Measurements from ENCODE around the gene ASAP2.

GRCh38 chr2:9377461-9378097 is 171.0 kb downstream of the ASAP2 start:
- no peak for TF ChIP-seq CTCF (IDR thresholded peaks at IDR 0.05; ENCODE audit: low read length)
- TF ChIP-seq EZH2phosphoT487 (IDR thresholded peaks at IDR 0.05; ENCODE audit: low read length), result no peak
- TF ChIP-seq EZH2 (optimal IDR thresholded peaks at IDR 0.05; ENCODE audit: low read depth, low read length), result no peak
